ENCODE data around the gene ZNF525. TPM values are rescaled to one million over a fixed set of nuclear protein-coding genes. Genes with fewer than 3 reads are reported as not detected.

The ZNF525 gene
- total RNA-seq (2022; extraction: Qiagen RNA extraction), result 0.30 to 0.70 TPM (median 0.49 TPM) in 5 replicates

DNA sequence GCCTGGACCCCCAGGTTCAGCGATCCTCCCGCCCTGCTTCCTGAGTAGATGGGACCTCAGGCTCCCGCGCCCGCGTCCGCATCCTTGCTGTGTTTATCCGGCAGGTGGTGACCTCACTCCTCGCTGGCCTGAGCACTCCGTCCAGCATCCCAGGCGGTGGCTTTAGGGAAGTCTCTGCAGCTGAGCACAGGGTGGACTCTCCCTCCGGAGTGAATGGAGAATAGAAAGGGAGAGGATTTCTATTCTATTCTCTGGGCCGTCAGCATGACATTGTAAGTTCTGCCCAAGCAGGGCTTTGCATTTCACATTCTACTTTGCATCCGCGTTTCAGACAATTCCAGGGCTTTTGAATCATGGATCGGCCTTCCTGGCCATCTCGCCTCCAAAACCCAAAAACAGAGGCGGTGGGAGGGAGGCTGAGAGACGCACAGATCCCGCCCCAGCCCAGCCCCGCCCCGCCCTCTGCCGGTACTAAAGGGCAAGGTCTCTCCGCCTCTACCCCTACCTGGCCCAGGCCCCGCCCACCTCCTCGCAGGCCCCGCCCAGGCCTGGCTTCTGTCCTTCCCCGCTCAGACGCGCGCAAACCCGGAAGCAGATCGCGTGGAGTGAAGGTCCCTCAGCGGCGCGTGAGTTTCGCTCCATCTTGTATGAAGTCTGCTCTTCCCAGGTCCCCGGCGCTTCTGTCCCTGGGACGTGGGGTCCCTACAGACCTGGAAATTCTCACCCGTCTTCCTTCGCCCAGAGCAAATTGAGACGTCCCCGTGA, at the start of gene ZNF525:
TSS of gene ZNF525 (plus strand) at position 572 of the 765 bp plus-strand sequence. CDS start 6,577 bp downstream, outside the sequence.

DNA sequence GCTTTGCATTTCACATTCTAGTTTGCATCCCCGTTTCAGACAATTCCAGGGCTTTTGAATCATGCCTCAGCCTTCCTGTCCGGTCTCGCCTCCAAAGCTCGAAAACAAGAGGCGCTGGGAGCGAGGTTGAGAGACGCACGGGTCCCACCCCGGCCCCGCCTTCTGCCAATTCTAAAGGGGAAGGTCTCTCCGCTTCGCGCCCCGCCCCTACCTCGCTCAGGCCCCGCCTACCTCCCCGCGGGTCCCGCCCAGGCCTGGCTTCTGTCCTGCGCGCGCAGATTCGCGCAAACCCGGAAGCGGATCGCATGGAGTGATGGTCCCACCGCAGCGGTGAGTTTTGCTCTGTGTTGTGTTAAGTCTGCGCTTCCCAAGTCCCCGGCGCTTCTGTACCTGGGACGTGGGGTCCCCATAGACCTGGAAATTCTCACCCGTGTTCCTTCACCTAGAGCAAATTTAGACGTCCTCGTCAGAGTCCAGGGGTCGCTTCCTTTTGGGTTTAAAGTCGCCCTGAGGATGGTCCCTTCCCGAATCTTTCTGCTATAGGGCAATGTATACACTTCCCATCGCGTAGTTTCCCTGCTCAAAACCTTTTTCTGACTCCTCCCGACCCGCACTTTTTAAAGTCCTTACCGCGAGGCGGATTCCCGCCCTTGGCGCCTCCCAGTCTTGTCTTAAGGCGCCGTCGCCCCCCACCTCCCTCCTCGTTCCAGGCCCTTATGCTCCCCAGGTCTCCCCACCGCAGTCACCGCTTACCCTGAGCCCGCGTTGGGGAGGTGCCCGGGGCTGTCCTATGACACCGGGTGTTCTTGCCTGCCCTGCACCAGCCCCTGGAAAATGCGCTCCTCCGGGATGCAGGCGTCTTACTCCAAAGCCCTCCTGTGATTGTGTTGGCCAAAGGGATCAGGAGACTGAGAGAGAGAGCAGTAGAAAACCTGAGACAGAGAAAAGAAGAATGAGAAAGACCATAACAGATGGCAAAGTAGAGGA, 31.7 kb upstream of the ZNF525 start, which contains the start of gene ZNF845:
TSS of gene ZNF845 (plus strand) at position 287 of the 987 bp plus-strand sequence. CDS start 7,559 bp downstream, outside the sequence.

DNA sequence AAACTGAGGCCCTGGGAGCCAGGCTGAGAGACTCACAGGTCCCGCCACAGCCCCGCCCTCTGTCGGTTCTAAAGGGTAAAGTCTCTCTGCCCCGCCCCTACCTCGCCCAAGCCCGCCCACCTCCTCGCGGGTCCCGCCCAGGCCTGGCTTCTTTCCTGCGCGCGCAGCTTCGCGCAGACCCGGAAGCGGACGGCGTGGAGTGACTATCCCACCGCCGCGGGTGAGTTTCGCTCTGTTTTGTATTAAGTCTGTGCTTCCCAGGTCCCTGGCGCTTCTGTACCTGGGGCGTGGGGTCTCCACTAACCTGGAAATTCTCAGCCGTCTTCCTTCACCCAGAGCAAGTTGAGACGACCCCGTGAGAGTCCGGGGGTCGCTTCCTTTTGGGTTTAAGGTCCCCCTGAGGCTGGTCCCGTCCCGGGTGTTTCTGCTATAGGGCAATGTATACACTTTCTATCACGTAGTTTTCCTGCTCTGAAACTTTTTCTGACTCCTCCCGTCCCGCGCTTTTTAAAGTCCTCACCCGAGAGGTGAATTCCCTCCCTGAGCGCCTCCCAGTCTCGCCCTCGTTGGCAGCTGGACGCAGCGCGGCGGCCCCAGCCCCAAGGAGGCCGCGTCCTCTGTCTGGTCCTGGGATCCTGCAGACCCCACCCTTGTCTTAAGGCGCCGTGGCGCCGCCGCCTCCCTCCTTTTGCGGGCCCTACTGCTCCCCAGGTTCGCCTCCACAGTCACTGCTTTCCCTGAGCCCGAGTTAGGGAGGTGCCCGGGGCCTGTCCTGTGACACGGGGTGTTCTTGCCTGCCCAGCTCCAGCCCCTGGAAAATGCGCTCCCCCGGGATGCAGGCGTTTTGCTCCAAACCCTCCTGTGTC, 29.7 kb downstream of the ZNF525 start, which contains the start of gene ZNF765:
TSS of gene ZNF765 (plus strand) at position 176 of the 866 bp plus-strand sequence. CDS start 2,867 bp downstream, outside the sequence.

DNA sequence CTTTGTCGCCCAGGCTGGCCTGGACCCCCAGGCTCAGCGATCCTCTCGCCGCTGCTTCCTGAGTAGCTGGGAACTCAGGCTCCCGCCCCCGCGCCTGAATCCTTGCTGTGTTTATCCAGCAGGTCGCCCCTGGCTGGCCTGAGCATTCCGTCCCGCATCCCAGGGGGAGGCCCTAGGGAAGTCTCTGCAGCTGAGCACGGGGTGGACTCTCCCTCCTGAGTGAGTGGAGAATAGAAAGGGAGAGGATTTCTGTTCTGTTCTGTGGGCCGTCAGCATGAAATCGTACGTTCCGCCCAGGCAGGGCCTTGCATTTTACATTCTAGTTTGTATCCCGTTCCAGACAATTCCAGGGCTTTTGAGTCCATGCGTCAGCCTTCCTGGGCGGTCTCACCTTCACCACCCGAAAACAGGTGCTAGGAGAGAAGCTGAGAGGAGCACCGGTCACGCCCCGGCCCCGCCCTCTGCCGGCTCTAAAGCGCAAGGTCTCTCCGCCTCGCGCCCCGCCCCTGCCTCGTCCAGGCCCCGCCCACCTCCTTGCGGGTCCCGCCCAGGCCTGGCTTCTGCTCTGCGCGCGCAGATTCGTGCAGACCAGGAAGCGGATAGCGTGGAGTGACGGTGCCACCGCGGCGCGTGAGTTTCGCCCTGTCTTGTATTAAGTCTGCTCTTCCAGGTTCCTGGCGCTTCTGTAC, 66.0 kb downstream of the ZNF525 start, which contains the start of gene ZNF761:
TSS of gene ZNF761 (plus strand) at position 586 of the 689 bp plus-strand sequence. CDS start 15,285 bp downstream, outside the sequence.

Other genes with a start within 250 kb of the ZNF525 start
- not detected in 5 replicates for gene ZNF415, start 232.8 kb upstream of the ZNF525 start, total RNA-seq (2022; extraction: Qiagen RNA extraction)
- not detected in 5 replicates for gene ZNF347, start 206.7 kb upstream of the ZNF525 start, total RNA-seq (2022; extraction: Qiagen RNA extraction)
- not detected in 5 replicates for gene ZNF665, start 172.3 kb upstream of the ZNF525 start, total RNA-seq (2022; extraction: Qiagen RNA extraction)
- gene ZNF677, start 110.8 kb upstream of the ZNF525 start, total RNA-seq (2022; extraction: Qiagen RNA extraction), result not detected in 5 replicates
- gene VN1R2, start 107.4 kb upstream of the ZNF525 start, total RNA-seq (2022; extraction: Qiagen RNA extraction), result not detected in 5 replicates
- not detected in 5 replicates for gene VN1R4, start 98.0 kb upstream of the ZNF525 start, total RNA-seq (2022; extraction: Qiagen RNA extraction)
- gene ZNF845, start 32.0 kb upstream of the ZNF525 start, total RNA-seq (2022; extraction: Qiagen RNA extraction), result 3.1 to 4.3 TPM (median 3.5 TPM) in 5 replicates
- 3.1 to 4.9 TPM (median 4.1 TPM) in 5 replicates for gene ZNF765, start 29.4 kb downstream of the ZNF525 start, total RNA-seq (2022; extraction: Qiagen RNA extraction)
- gene ZNF761, start 66.3 kb downstream of the ZNF525 start, total RNA-seq (2022; extraction: Qiagen RNA extraction), result 7.0 to 9.0 TPM (median 8.4 TPM) in 5 replicates
- 0.13 to 0.37 TPM (median 0.17 TPM) in 5 replicates for gene ZNF813, start 102.0 kb downstream of the ZNF525 start, total RNA-seq (2022; extraction: Qiagen RNA extraction)
- gene ZNF331, start 172.4 kb downstream of the ZNF525 start, total RNA-seq (2022; extraction: Qiagen RNA extraction), result 11.3 to 14.2 TPM (median 12.8 TPM) in 5 replicates